Measurements from ENCODE around the gene DMXL2.
"Not testable (repeated sequence)": the region's sequence is repeated elsewhere in the genome, so short reads cannot be mapped to it uniquely, and the experiment has no call there.

The DMXL2 gene

DNA sequence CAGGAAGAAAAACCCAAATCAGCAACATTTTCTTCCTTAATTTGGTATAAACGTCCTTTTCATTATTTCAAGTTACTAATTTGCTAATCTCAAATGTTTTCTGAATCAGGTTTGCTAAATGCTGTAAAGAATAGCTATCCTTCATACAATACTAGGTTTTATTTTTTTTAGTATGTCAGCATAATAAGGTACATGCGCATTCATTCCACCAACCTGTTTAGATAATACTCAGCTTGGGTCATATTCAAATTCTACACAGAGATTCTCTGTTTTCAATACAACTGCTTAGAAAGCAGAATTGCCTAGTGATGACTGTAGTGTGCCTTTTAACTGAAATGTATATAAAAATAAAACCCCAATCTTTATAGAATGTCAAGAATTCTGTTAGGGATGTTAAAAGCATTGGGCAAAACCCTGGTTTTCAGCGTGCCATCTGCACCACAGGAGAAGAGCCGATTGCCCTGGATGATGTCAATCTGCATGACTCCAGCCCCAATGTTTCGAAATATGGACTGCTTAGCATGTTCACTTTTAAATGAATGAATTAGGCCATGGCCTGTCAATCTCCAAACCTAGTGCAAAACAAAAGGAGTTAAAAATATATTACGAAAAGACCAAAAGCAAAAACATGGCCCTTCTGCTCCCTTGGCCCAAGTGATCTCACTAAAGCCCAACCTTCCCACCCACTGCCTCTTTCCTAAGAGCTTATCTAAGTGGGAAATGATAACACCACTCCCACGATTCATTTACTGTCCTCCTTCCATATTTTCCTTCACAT, 173.8 kb downstream of the DMXL2 start:
- TF ChIP-seq ZFX (IDR thresholded peaks at IDR 0.05), result no peak
- TF ChIP-seq, protein P1, sequence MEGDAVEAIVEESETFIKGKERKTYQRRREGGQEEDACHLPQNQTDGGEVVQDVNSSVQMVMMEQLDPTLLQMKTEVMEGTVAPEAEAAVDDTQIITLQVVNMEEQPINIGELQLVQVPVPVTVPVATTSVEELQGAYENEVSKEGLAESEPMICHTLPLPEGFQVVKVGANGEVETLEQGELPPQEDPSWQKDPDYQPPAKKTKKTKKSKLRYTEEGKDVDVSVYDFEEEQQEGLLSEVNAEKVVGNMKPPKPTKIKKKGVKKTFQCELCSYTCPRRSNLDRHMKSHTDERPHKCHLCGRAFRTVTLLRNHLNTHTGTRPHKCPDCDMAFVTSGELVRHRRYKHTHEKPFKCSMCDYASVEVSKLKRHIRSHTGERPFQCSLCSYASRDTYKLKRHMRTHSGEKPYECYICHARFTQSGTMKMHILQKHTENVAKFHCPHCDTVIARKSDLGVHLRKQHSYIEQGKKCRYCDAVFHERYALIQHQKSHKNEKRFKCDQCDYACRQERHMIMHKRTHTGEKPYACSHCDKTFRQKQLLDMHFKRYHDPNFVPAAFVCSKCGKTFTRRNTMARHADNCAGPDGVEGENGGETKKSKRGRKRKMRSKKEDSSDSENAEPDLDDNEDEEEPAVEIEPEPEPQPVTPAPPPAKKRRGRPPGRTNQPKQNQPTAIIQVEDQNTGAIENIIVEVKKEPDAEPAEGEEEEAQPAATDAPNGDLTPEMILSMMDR (conservative IDR thresholded peaks at IDR 0.05), result no peak
- no peak overlapping the region for H3K27ac ChIP-seq

DNA sequence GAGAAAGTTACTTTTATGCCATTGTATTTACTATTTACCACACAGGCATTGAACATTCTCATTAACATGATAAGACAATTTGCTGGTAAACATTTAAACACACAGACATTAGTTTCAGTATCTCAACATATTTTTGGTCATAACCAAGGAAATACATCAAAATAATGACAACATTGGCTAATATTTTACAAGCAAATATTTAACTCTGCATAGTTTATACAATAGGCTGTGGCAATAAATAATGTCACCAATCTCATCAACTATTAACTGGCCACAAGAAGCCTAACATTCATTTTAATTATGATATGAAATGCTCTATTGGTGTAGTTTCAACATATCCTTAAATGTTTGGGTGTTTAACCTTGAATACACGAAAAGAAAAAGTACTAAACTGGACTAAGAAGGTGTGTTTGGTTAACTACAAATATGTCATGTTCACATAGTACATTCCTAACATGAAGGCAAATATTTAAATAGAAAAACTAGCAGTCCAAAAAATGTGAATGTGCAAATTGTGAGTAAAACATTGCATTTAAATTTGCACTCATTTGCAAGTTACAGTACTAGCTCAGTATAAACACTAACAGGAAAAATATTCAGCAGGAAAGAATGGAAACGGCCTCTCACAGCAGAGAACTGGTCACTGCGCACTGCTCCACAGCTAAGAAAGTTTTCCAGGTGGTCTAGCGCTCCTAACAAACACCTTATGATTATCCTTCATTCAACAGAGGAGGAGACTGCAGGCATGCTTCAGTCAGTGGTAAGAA, 174.5 kb downstream of the DMXL2 start:
- no peak overlapping the region for H3K27ac ChIP-seq
- TF ChIP-seq ZFX (IDR thresholded peaks at IDR 0.05), result no peak
- TF ChIP-seq, protein P1 (conservative IDR thresholded peaks at IDR 0.05), result no peak

DNA sequence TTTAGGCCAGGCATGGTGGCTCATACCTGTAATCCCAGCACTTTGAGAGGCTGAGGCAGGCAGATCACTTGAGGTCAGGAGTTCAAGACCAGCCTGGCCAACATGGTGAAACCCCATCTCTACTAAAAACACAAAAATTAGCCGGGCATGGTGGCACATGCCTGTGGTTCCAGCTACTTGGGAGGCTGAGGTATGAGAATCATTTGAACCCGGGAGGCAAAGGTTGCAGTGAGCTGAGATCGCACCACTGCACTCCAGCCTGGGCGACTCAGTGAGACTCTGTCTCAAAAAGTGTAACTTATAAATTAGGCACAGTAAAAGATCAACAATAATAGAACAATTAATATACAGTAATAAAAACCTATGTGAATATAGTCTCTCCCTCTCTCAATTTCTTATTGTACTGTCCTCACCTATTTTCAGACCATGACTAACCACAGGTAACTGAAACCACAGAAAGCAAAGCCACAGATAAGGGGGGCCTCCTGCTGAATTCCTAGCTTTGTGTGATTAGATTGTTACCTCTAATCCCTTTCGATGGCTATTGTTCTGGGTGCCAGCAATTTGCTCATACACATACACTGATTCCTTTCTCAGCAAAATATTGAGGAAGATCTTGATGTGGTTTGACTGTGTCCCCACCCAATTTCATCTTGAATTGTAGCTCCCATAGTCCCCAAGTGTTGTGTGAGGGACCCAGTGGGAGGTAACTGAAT, 176.4 kb downstream of the DMXL2 start:
- not testable (repeated sequence) for H3K27ac ChIP-seq

DNA sequence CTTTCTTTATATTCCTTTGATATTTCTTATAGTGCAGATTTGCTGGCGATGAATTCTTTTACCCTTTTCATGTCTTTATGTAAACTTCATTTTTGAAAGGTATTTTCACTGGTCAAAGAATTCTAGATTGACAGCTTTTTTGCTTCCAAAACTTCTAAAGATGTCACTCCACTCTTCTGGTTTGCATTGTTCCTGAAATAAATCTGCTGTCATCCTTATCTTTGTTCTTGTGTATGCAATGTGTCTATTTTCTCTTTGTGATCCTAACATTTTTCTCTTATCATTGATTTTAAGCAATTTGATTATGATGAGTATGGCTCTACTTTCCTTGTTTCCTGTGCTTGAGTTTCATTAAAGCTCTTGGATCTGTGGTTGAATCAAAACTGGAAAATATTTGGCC, 177.8 kb downstream of the DMXL2 start:
- no peak overlapping the region for H3K27ac ChIP-seq
- TF ChIP-seq, protein P1 (conservative IDR thresholded peaks at IDR 0.05), result no peak
- TF ChIP-seq ZFX (IDR thresholded peaks at IDR 0.05), result no peak

DNA sequence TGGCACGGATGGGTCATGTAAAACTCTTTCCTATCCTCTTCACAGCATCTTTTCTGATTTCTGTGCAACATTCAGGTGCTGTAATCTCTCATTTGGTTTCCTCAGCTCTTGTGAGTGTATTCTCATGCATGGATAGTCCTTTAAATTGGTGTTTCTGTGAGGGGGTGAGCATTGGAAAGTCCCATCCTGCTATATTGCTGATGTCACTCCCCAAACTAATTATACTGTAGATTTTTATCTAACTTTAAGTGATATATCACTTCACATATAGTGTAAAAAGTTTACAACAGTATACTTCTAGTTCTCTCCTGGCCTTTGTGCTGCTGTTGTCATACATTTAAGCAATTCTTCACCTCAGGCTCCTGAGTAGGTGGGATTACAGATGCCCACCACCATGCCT, 178.5 kb downstream of the DMXL2 start:
- H3K27ac ChIP-seq, result no peak overlapping the region
- TF ChIP-seq ZFX (IDR thresholded peaks at IDR 0.05), result no peak
- TF ChIP-seq, protein P1 (conservative IDR thresholded peaks at IDR 0.05), result no peak

DNA sequence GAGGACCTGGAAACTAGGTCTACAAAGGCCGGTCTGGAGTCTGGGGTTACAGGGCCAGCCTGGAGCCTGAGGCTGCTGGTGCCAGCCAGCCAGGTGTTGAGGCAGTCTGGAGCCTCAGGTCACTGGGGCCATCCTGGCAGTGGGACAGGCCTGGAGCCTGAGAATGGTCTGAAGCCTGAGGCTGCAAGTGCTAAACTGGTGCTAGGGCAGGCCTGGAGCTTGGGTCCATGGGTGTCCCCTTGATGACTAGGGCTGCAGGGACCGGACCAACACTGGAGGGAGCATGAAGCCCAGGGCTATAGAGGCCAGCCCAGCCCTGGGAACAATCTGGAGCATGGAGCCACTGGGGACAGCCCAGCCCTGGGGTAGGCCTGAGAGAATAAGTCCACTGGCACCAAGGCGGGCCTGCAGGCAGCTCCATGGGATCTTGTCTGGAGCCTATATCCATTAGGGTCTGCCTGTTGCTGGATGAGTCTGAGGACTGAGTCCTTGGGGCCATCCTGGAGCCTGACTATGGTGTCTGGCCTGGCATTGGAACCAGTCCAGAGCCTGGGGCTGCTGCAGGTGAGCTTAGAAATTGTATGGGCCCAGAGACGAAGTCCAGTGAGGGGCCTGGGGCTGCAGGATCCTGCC, 179.2 kb downstream of the DMXL2 start:
- H3K27ac ChIP-seq, result no peak overlapping the region
- TF ChIP-seq, protein P1 (conservative IDR thresholded peaks at IDR 0.05), result no peak
- TF ChIP-seq ZFX (IDR thresholded peaks at IDR 0.05), result no peak

DNA sequence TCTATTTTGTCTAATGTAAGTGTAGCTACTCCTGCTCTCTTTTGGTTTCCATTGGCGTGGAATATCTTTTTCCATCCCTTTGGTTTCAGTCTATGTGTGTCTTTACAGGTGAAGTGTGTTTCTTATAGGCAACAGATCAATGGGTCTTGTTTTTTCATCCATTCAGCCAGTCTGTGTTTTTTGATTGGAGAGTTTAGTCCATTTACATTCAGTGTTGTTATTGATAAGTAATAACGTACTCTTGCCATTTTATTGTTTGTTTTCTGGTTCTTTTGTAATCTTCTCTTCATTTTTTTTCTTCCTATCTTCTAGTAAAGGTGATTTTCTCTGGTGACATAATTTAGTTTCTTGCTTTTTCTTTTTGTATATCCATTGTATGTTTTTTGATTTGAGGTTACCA, 184.0 kb downstream of the DMXL2 start:
- H3K27ac ChIP-seq, result no peak overlapping the region
- no peak for TF ChIP-seq ZFX (IDR thresholded peaks at IDR 0.05)
- TF ChIP-seq, protein P1 (conservative IDR thresholded peaks at IDR 0.05), result no peak
